Left ventricle myocardium superior (tissue), 1 donor: ENCODE measurements around the gene LRRC36. TPM values are rescaled to one million over a fixed set of nuclear protein-coding genes. Genes with fewer than 3 reads are reported as not detected.

Source experiments
- ATAC-seq: fragments of 200-7000 bp; cut with Tn5 transposase; one replicate; pipeline ENCODE4 v1.9.1; 2020; ENCODE audit warnings: mild to moderate bottlenecking, moderate library complexity
- DNase-seq: peaks from one replicate; pipeline ENCODE4 v3.0.0-alpha.2; 2020
- intact Hi-C: fragments of 100-400 bp; cut with micrococcal nuclease; formaldehyde crosslinking; loops from one replicate; pipeline ENCODE4 v1.11.0; 2022
- long read RNA-seq: library from polyadenylated mRNA; unstranded; transcript quantifications from one replicate; pipeline ENCODE4 v2.0.0, GENCODE V29; 2021
- total RNA-seq: library from RNA; stranded (reverse); fragmentation: NEBNext Ultra II Directional; extraction: Animal tissue kit (Norgen Biotek cat#: 25700); gene quantifications from one replicate; pipeline ENCODE4 v1.2.1, GENCODE V29; 2021
- donor health status: DM: no; HTN: yes; CAD: no; lungs with severe emphysema.

The LRRC36 gene
- not detected for total RNA-seq
- long read RNA-seq, result 0 reads

GRCh38 chr16:67326472-67327309, at the start of gene LRRC36, which contains the start of gene KCTD19:
TSS of gene LRRC36 (plus strand) at chr16:67326815. CDS start at chr16:67326863, 48 bp downstream.
TSS of gene KCTD19 (minus strand) at chr16:67326741. CDS start at chr16:67326707, 34 bp downstream.
- ATAC-seq (peak; percentile 78), DNase-seq (peak; percentile 71)

GRCh38 chr16:67277294-67277998, 49.2 kb upstream of the LRRC36 start:
- peak; percentile 18 for ATAC-seq
- intact Hi-C loops, result no loop called here
- no peak for DNase-seq

More at GRCh38 chr16:67326472-67327309, at the start of gene LRRC36, which contains the start of gene KCTD19:
- intact Hi-C loops, result no loop called here

- intact Hi-C loops, result no loop called here
- DNase-seq (no peak), ATAC-seq (peak; percentile 9)
These were observed 48.4 kb upstream of the LRRC36 start for GRCh38 chr16:67277999-67278772.

- intact Hi-C loops, result no loop called here
- DNase-seq (peak; percentile 28), ATAC-seq (peak; percentile 12)
These were observed 47.8 kb upstream of the LRRC36 start for GRCh38 chr16:67278773-67279295.

GRCh38 chr16:67279296-67280089, 47.1 kb upstream of the LRRC36 start, which contains the start of gene PLEKHG4:
TSS of gene PLEKHG4 (plus strand) at chr16:67279532. CDS start at chr16:67280045, 513 bp downstream.
- DNase-seq (peak; percentile 81), ATAC-seq (peak; percentile 91)
- intact Hi-C loops, result no loop called here

- ATAC-seq (no peak), DNase-seq (no peak)
- intact Hi-C loops, result no loop called here
These were observed 46.3 kb upstream of the LRRC36 start for GRCh38 chr16:67280090-67281015.

- no peak for DNase-seq
- ATAC-seq, result no peak
- intact Hi-C loops, result no loop called here
These were observed 44.8 kb upstream of the LRRC36 start for GRCh38 chr16:67281536-67282446.

- ATAC-seq (no peak), DNase-seq (no peak)
- intact Hi-C loops, result no loop called here
These were observed 44.2 kb upstream of the LRRC36 start for GRCh38 chr16:67282447-67282805.

- intact Hi-C loops, result no loop called here
- DNase-seq (no peak), ATAC-seq (no peak)
These were observed 43.4 kb upstream of the LRRC36 start for GRCh38 chr16:67283039-67283825.

- intact Hi-C loops, result no loop called here
- no peak for DNase-seq
- no peak for ATAC-seq
These were observed 42.6 kb upstream of the LRRC36 start for GRCh38 chr16:67283826-67284555.

GRCh38 chr16:67284699-67285646, 41.6 kb upstream of the LRRC36 start:
- intact Hi-C loops, result no loop called here
- ATAC-seq (peak; percentile 78), DNase-seq (peak; percentile 57)

- ATAC-seq (no peak), DNase-seq (no peak)
- intact Hi-C loops, result no loop called here
These were observed 40.0 kb upstream of the LRRC36 start for GRCh38 chr16:67286441-67287235.

GRCh38 chr16:67287960-67288359, 38.7 kb upstream of the LRRC36 start:
- DNase-seq, result no peak
- intact Hi-C loops, result no loop called here
- ATAC-seq, result no peak
